ENCODE data around the gene CDH8. TPM values are rescaled to one million over a fixed set of nuclear protein-coding genes. Genes with fewer than 3 reads are reported as not detected.

CDH8 gene
- total RNA-seq, 1 donor from 2014 or later: 23.7 TPM

DNA sequence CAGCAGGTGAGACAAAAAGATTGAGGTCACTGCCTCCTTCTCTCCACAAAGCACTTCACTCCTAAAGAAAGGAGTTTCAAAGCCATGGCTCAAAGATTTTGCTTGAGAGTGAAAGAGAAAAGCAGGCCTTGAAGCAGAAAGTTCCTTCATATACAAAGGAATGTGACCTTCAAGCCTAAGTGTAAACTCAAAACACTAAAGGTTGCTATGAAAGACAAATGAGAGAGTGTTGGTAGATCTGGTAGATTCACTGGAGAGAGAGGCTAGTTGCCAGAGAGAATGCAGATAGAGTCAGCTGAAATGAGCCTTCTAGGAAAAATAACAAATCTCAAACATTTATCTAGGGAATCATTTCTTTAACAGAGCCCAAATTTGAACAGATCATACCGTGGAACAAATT is 305.2 kb downstream of the CDH8 start:
- H3K27ac Mint-ChIP-seq: no peak overlapping the region
- Histone ChIP-seq H3K36me3 (no peaks in the 10 kb centered on the region), H2AFZ (replicated peaks) (no peak overlapping the region), H3K9ac (no peak overlapping the region), H3K4me3 (no peak overlapping the region), H3K9me3 (ENCODE audit: low read depth) (no peaks in the 10 kb centered on the region), H3K27me3 (no peaks in the 10 kb centered on the region), H3K79me2 (ENCODE audit: low read depth) (no peaks in the 10 kb centered on the region), H3K4me1 (no peaks in the 10 kb centered on the region), H3K27ac (no peak overlapping the region), H3F3A (ENCODE audit: low read depth) (no peaks in the 10 kb centered on the region), H3K4me2 (no peak overlapping the region), H4K20me1 (ENCODE audit: low read depth) (no peaks in the 10 kb centered on the region)
- H3K4me3 Mint-ChIP-seq: no peak overlapping the region
- H3K36me3 Mint-ChIP-seq: no peaks in the 10 kb centered on the region
- peaks cover 6% of the 10 kb centered on the region for H3K4me1 Mint-ChIP-seq
- DNase-seq (ENCODE audit: low spot score): no peak
- H3K27me3 Mint-ChIP-seq (ENCODE audit: insufficient read depth, low read depth): no peaks in the 10 kb centered on the region
- H3K9me3 Mint-ChIP-seq: no peaks in the 10 kb centered on the region
- TF ChIP-seq EZH2 (IDR thresholded peaks at IDR 0.05) (no peak), EZH2phosphoT487 (IDR thresholded peaks at IDR 0.05) (no peak)
- TF ChIP-seq, protein P1, sequence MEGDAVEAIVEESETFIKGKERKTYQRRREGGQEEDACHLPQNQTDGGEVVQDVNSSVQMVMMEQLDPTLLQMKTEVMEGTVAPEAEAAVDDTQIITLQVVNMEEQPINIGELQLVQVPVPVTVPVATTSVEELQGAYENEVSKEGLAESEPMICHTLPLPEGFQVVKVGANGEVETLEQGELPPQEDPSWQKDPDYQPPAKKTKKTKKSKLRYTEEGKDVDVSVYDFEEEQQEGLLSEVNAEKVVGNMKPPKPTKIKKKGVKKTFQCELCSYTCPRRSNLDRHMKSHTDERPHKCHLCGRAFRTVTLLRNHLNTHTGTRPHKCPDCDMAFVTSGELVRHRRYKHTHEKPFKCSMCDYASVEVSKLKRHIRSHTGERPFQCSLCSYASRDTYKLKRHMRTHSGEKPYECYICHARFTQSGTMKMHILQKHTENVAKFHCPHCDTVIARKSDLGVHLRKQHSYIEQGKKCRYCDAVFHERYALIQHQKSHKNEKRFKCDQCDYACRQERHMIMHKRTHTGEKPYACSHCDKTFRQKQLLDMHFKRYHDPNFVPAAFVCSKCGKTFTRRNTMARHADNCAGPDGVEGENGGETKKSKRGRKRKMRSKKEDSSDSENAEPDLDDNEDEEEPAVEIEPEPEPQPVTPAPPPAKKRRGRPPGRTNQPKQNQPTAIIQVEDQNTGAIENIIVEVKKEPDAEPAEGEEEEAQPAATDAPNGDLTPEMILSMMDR (IDR thresholded peaks at IDR 0.05): no peak

DNA sequence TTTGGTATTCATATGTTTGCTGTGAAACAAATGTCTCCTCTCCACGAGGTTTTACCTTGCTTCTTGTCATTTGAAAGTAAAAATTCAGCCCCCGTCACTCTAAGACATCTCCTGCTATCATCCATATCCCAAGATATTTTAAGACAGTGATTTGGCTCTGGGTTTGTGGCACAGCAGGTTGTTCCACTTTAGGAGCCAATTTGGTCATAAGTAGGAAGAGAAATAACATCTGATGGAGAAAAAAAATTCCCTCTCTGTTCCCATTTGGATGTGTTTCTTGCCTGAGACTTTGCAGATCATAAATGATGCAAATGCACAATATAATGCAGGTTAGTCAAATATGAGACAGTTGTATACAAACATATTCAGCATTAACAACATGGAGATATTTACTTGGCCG is 309.5 kb downstream of the CDH8 start:
- H4K20me1 ChIP-seq (ENCODE audit: low read depth): no peaks in the 10 kb centered on the region
- H3K4me1 ChIP-seq: no peaks in the 10 kb centered on the region
- no peaks in the 10 kb centered on the region for H3K79me2 ChIP-seq (ENCODE audit: low read depth)
- no peak for DNase-seq (ENCODE audit: low spot score)
- Mint-ChIP-seq H3K27ac (no peak overlapping the region), H3K4me1 (peaks cover 6% of the 10 kb centered on the region), H3K27me3 (ENCODE audit: insufficient read depth, low read depth) (no peaks in the 10 kb centered on the region), H3K4me3 (no peak overlapping the region), H3K9me3 (no peaks in the 10 kb centered on the region), H3K36me3 (no peaks in the 10 kb centered on the region)
- no peaks in the 10 kb centered on the region for H3K9me3 ChIP-seq (ENCODE audit: low read depth)
- no peaks in the 10 kb centered on the region for H3F3A ChIP-seq (ENCODE audit: low read depth)
- TF ChIP-seq EZH2phosphoT487 (IDR thresholded peaks at IDR 0.05) (no peak), EZH2 (IDR thresholded peaks at IDR 0.05) (no peak)
- TF ChIP-seq, protein P1 (IDR thresholded peaks at IDR 0.05): no peak
- H3K27me3 ChIP-seq: no peaks in the 10 kb centered on the region
- no peak overlapping the region for H3K27ac ChIP-seq
- H3K36me3 ChIP-seq: no peaks in the 10 kb centered on the region
- H2AFZ ChIP-seq (replicated peaks): no peak overlapping the region
- H3K9ac ChIP-seq: no peak overlapping the region
- H3K4me3 ChIP-seq: no peak overlapping the region
- no peak overlapping the region for H3K4me2 ChIP-seq

DNA sequence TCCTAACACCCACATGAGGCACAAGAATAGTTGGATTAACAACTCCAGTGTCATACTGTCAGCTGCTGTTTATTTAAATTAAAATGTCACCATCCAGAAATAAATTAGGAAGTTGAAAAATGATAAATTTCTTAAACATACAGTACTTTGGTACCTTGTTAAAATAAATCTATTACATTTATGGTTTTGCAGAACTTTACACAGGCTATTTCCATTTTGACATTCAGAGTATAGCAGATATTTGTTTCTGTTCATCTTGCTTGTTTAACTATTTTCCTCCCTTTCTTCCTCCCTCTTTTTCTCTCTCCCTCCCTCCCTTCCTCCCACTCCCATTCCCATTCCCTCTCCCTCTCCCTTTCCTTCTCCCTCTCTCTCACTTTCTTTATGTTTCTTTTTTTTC is 310.1 kb downstream of the CDH8 start:
- Histone ChIP-seq H3K36me3 (no peaks in the 10 kb centered on the region), H3K4me1 (no peaks in the 10 kb centered on the region), H3K9me3 (ENCODE audit: low read depth) (no peaks in the 10 kb centered on the region), H3K79me2 (ENCODE audit: low read depth) (no peaks in the 10 kb centered on the region), H3K9ac (no peak overlapping the region), H3K4me2 (no peak overlapping the region), H2AFZ (replicated peaks) (no peak overlapping the region), H3K27me3 (no peaks in the 10 kb centered on the region), H3K27ac (no peak overlapping the region), H3F3A (ENCODE audit: low read depth) (no peaks in the 10 kb centered on the region), H3K4me3 (no peak overlapping the region), H4K20me1 (ENCODE audit: low read depth) (no peaks in the 10 kb centered on the region)
- H3K36me3 Mint-ChIP-seq: no peaks in the 10 kb centered on the region
- peaks cover 6% of the 10 kb centered on the region for H3K4me1 Mint-ChIP-seq
- TF ChIP-seq EZH2 (IDR thresholded peaks at IDR 0.05) (no peak), EZH2phosphoT487 (IDR thresholded peaks at IDR 0.05) (no peak)
- TF ChIP-seq, protein P1 (IDR thresholded peaks at IDR 0.05): no peak
- no peak for DNase-seq (ENCODE audit: low spot score)
- no peak overlapping the region for H3K4me3 Mint-ChIP-seq
- H3K9me3 Mint-ChIP-seq: no peaks in the 10 kb centered on the region
- H3K27ac Mint-ChIP-seq: no peak overlapping the region
- no peaks in the 10 kb centered on the region for H3K27me3 Mint-ChIP-seq (ENCODE audit: insufficient read depth, low read depth)

Measured in neural progenitor cell (in vitro differentiated cells).